Heart left ventricle (tissue), 16 donors: ENCODE results near the gene MROH7. TPM values are rescaled to one million over a fixed set of nuclear protein-coding genes. Genes with fewer than 3 reads are reported as not detected.

ENCODE experiments used
- ATAC-seq, 4 donors: fragments of 200-7000 bp; cut with Tn5 transposase; one replicate each; pipeline ENCODE4 v1.9.1; 2020 to 2022; ENCODE audit warnings: moderate library complexity in 4 of 4, mild to moderate bottlenecking in 3 of 4, moderate number of reproducible peaks in 1 of 4
- DNase-seq, 5 donors: peaks; one replicate each; pipeline ENCODE4 v3.0.0-alpha.2; 2020
- H3K27ac ChIP-seq, 12 donors: fragments of 200-600 bp; sonication (generic) in 4 of 12; one replicate each; pipeline versions ENCODE4 v1.5.0 to v1.8.0; 2016 to 2022; ENCODE audit warnings: mild to moderate bottlenecking in 2 of 12
- H3K27me3 ChIP-seq, 9 donors: fragments of 200-600 bp; sonication (generic) in 2 of 9; one replicate each; pipeline versions ENCODE4 v1.5.1 to v1.8.0; 2016 to 2022; ENCODE audit warnings: mild to moderate bottlenecking in 3 of 9
- H3K36me3 ChIP-seq, 9 donors: fragments of 200-600 bp; sonication (generic) in 2 of 9; one replicate each; pipeline versions ENCODE4 v1.5.0 to v1.8.0; 2018 to 2022; ENCODE audit warnings: mild to moderate bottlenecking in 2 of 9
- H3K4me1 ChIP-seq, 12 donors: fragments of 200-600 bp; sonication (generic) in 4 of 12; one replicate each; pipeline versions ENCODE4 v1.5.0 to v1.8.0; 2016 to 2022; ENCODE audit warnings: mild to moderate bottlenecking in 3 of 12
- H3K4me3 ChIP-seq, 12 donors: fragments of 200-600 bp; sonication (generic) in 4 of 12; one replicate each; pipeline versions ENCODE4 v1.5.0 to v1.8.0; 2017 to 2022; ENCODE audit warnings: mild to moderate bottlenecking in 9 of 12, moderate library complexity in 4 of 12
- H3K9me3 ChIP-seq, 12 donors: fragments of 200-600 bp; sonication (generic) in 4 of 12; one replicate each; pipeline versions ENCODE4 v1.5.0 to v1.8.0; 2016 to 2022; ENCODE audit warnings: mild to moderate bottlenecking in 1 of 12
- CTCF ChIP-seq, 12 donors: fragments of 200-600 bp; sonication (generic) in 4 of 12; IDR thresholded peaks; one replicate each; pipeline versions ENCODE4 v1.5.0 to v1.8.0; 2018 to 2022; ENCODE audit warnings: antibody characterized with exemption in 12 of 12, mild to moderate bottlenecking in 5 of 12
- POLR2A ChIP-seq, 2 donors: fragments of 450-650 bp; IDR thresholded peaks; one replicate each; pipeline ENCODE4 v1.6.1; 2017; ENCODE audit warnings: antibody characterized with exemption in 2 of 2, mild to moderate bottlenecking in 2 of 2, moderate library complexity in 2 of 2
- WGBS, 4 donors: extraction: QIAGEN DNeasy Blood & Tissue Kit in 2 of 4; methylation state at CpG; one replicate each; pipeline versions ENCODE4 v1.1.5 to v1.1.7; 2013 to 2018; 5-methylcytosine and 5-hydroxymethylcytosine counted together
- intact Hi-C, 10 donors: fragments of 100-400 bp; cut with DNase I; formaldehyde crosslinking; loops; one replicate each; pipeline versions ENCODE4 v1.11.1 to v1.14.2; 2022
- polyA plus RNA-seq, 2 donors: library from polyadenylated mRNA; stranded (reverse); fragments of 200-250 nt; gene quantifications; one replicate each; pipeline ENCODE4 v1.2.3, GENCODE V29; 2013
- total RNA-seq, 9 donors: library from RNA; depleted of rRNA in 2 of 9; stranded (reverse); fragments of >200 nt in 2 of 9; fragmentation: NEBNext Ultra II Directional in 3 of 9; extraction: Animal tissue kit (Norgen Biotek cat#: 25700) in 3 of 9; gene quantifications; one replicate each; pipeline versions ENCODE4 v1.1.0 to v1.2.4, GENCODE V29; 2016 to 2023
- donor health status: ischemic (EF 13 %, LVEDD 7.1; RV severe dilation, severe dysfunction).
- donor health status: healthy with polysubstance abuse.
- donor health status: DM: no; HTN: yes; CAD: no.
- donor health status: DM: no; HTN: no; CAD: no.
- donor health status: ischemic (EF 25% LVEDD 6.9; RV normal size, moderate dysfunction).
- donor health status: ischemic (EF 25% LVEDD 5.7; RV mildly dilated, moderate dysfunction).
- donor health status: healthy.
- donor health status: DM: yes; HTN: yes; CAD: no.
- donor health status: ischemic (EF 35%, LVEDD 5.7; RV mildly dilated, moderate dysfunction).
- donor health status: nonischemic (EF 11% LVEDD 7.7; RV severe dilation, severe dysfunction).
- donor health status: DM: yes; HTN: yes; CAD: no.
- donor health status: PGD.
- donor health status: ischemic (EF 29% LVEDD 5.4; RV normal size, mild dysfunction).
- donor health status: nonischemic (EF 23%, LVEDD 6.1; RV moderate dilation, normal function).

Gene MROH7
- total and polyA plus RNA-seq, 11 donors: 2.3 to 18.6 (median 9.2) TPM

GRCh38 chr1:54714881-54715492 is 73.4 kb downstream of the MROH7 start:
- ATAC-seq (peak in 3 of 4 donors; percentile 3 to 20 (median 11)), DNase-seq (no peak)
- peak overlapping the region in 10 of 12 donors; percentile 38 to 82 (median 74) for H3K27ac ChIP-seq
- H3K27me3 ChIP-seq: no peaks in the 10 kb centered on the region
- H3K4me3 ChIP-seq: peak overlapping the region; percentile 49 to 94 (median 86)
- WGBS, 4 donors: 84 to 93% (median 87%) methylated on average over 7 of the region's 7 CpGs
- H3K9me3 ChIP-seq: no peaks in the 10 kb centered on the region
- peaks cover 0 to 23% (median 12%) of the 10 kb centered on the region in 12 donors for H3K4me1 ChIP-seq
- intact Hi-C loops: loop anchor here in 3 of 10 donors (2.0 to 5.0 kb wide), 2 partner anchors 47 to 50 kb away; partner anchors contain the start of gene PARS2 (in 3 of the 3)
- H3K36me3 ChIP-seq: peaks cover 0 to 28% (median 24%) of the 10 kb centered on the region in 9 donors
- TF ChIP-seq POLR2A (IDR thresholded peaks at IDR 0.05): no peak
- TF ChIP-seq CTCF (IDR thresholded peaks at IDR 0.05): no peak

- Histone ChIP-seq H3K9me3 (no peaks in the 10 kb centered on the region), H3K36me3 (peaks cover 0 to 36% (median 31%) of the 10 kb centered on the region in 9 donors), H3K4me3 (peak within 1 kb of the TSS; percentile 49 to 94 (median 86)), H3K27ac (peak within 1 kb of the TSS in 11 of 12 donors; percentile 40 to 82 (median 74)), H3K27me3 (no peaks in the 10 kb centered on the region), H3K4me1 (peaks cover 0 to 23% (median 12%) of the 10 kb centered on the region in 12 donors)
- TF ChIP-seq POLR2A (IDR thresholded peaks at IDR 0.05) (peak in 1 of 2 donors; percentile 75), CTCF (IDR thresholded peaks at IDR 0.05) (peak in 2 of 12 donors; percentile 8 to 21)
- intact Hi-C loops: loop anchor here in 4 of 10 donors (1.0 to 5.0 kb wide), 3 partner anchors 47 to 49 kb away; partner anchors contain the start of gene PARS2 (in 4 of the 4)
- DNase-seq (peak; percentile 85 to 93 (median 86)), ATAC-seq (peak; percentile 93 to 99 (median 98))
- 0 to 1% (median 1%) methylated on average over 29 to 51 of the region's 51 CpGs for WGBS, 4 donors
Observed at GRCh38 chr1:54715493-54716298, 74.1 kb downstream of the MROH7 start, which contains the start of gene TTC4. TSS of gene TTC4 (plus strand) at chr1:54715861. CDS start at chr1:54715909, 48 bp downstream.

GRCh38 chr1:54716299-54717047 is 74.9 kb downstream of the MROH7 start:
- intact Hi-C loops: loop anchor here in 3 of 10 donors (1.0 to 5.0 kb wide), 2 partner anchors 46 to 48 kb away; partner anchors contain the start of gene PARS2 (in 3 of the 3)

More at GRCh38 chr1:54716299-54717047, 74.9 kb downstream of the MROH7 start:
- Histone ChIP-seq H3K4me1 (peaks cover 0 to 23% (median 12%) of the 10 kb centered on the region in 12 donors), H3K4me3 (peak overlapping the region; percentile 49 to 94 (median 86)), H3K27ac (peak overlapping the region in 11 of 12 donors; percentile 40 to 82 (median 74)), H3K27me3 (no peaks in the 10 kb centered on the region), H3K9me3 (no peaks in the 10 kb centered on the region), H3K36me3 (peaks cover 0 to 43% (median 38%) of the 10 kb centered on the region in 9 donors)
- WGBS, 4 donors: 46 to 53% (median 48%) methylated on average over 8 of the region's 8 CpGs
- DNase-seq (no peak), ATAC-seq (no peak)
- TF ChIP-seq POLR2A (IDR thresholded peaks at IDR 0.05): no peak
- no peak for TF ChIP-seq CTCF (IDR thresholded peaks at IDR 0.05)
